Astrocyte of the spinal cord (primary cell): ENCODE data around the gene RHOJ.

Source experiments
- DNase-seq: peaks from one replicate; pipeline ENCODE4 v3.0.0; 2011; ENCODE audit warnings: low read depth, low spot score
- H3K4me3 ChIP-seq: 2 replicates; pipeline ENCODE4 v1.5.1; 2011; ENCODE audit warnings: low read depth, mild to moderate bottlenecking, low read length, moderate library complexity
- CTCF ChIP-seq: IDR thresholded peaks from 2 replicates; pipeline ENCODE4 v1.5.1; 2012; ENCODE audit warnings: low read depth, mild to moderate bottlenecking, low read length, inconsistent platforms
- in situ Hi-C: cut with HindIII; loops from 2 replicates; pipeline ENCODE4 v1.10.0; 2017; ENCODE audit warnings: low sequenced_read_pairs

The RHOJ gene

GRCh38 chr14:63228217-63228616 lies 24.0 kb downstream of the RHOJ start:
- H3K4me3 ChIP-seq = no peak overlapping the region
- DNase-seq = no peak
- in situ Hi-C loops = no loop called here
- TF ChIP-seq CTCF = no peak

GRCh38 chr14:63229330-63230059 lies 25.3 kb downstream of the RHOJ start:
- no peak for TF ChIP-seq CTCF
- H3K4me3 ChIP-seq = no peak overlapping the region
- in situ Hi-C loops = no loop called here
- DNase-seq = no peak

GRCh38 chr14:63231766-63232165 lies 27.5 kb downstream of the RHOJ start:
- no peak overlapping the region for H3K4me3 ChIP-seq
- in situ Hi-C loops = no loop called here
- no peak for DNase-seq
- no peak for TF ChIP-seq CTCF

GRCh38 chr14:63237791-63238190 lies 33.5 kb downstream of the RHOJ start:
- TF ChIP-seq CTCF = no peak
- no peak for DNase-seq
- in situ Hi-C loops = no loop called here
- H3K4me3 ChIP-seq = no peak overlapping the region

GRCh38 chr14:63240221-63240620 lies 36.0 kb downstream of the RHOJ start:
- in situ Hi-C loops = no loop called here
- no peak for DNase-seq
- no peak overlapping the region for H3K4me3 ChIP-seq
- TF ChIP-seq CTCF = no peak

GRCh38 chr14:63241096-63241495 lies 36.9 kb downstream of the RHOJ start:
- TF ChIP-seq CTCF = no peak
- in situ Hi-C loops = no loop called here
- H3K4me3 ChIP-seq = no peak overlapping the region
- no peak for DNase-seq
